Stimulated activated CD8-positive, alpha-beta memory T cell treated with anti-CD3 and anti-CD28 coated beads, Interleukin-4, amount 100 ng/mL, for 48 hours (primary cell): Measurements from ENCODE around the gene RGS6.

ENCODE experiments used
- DNase-seq: peaks from one replicate; pipeline ENCODE4 v3.0.0-alpha.2; 2020

RGS6 gene

GRCh38 chr14:71947947-71948500 lies 15.8 kb downstream of the RGS6 start:
- no peak for DNase-seq

- no peak for DNase-seq
Observed at GRCh38 chr14:71952381-71953363, 20.4 kb downstream of the RGS6 start.

- no peak for DNase-seq
Observed at GRCh38 chr14:71956920-71957563, 24.8 kb downstream of the RGS6 start.

- DNase-seq = no peak
Observed at GRCh38 chr14:71959055-71959454, 26.8 kb downstream of the RGS6 start.

- no peak for DNase-seq
Observed at GRCh38 chr14:71960494-71961353, 28.5 kb downstream of the RGS6 start.

- no peak for DNase-seq
Observed at GRCh38 chr14:71961972-71962371, 29.7 kb downstream of the RGS6 start.

- no peak for DNase-seq
Observed at GRCh38 chr14:71964716-71965115, 32.5 kb downstream of the RGS6 start.

GRCh38 chr14:71966528-71966927 lies 34.3 kb downstream of the RGS6 start:
- no peak for DNase-seq

- no peak for DNase-seq
Observed at GRCh38 chr14:71967704-71968103, 35.5 kb downstream of the RGS6 start.

GRCh38 chr14:71970272-71970671 lies 38.0 kb downstream of the RGS6 start:
- DNase-seq = no peak

- no peak for DNase-seq
Observed at GRCh38 chr14:71985538-71986189, 53.4 kb downstream of the RGS6 start.

- no peak for DNase-seq
Observed at GRCh38 chr14:71988476-71988875, 56.2 kb downstream of the RGS6 start.

- no peak for DNase-seq
Observed at GRCh38 chr14:71988939-71989338, 56.7 kb downstream of the RGS6 start.

GRCh38 chr14:71994416-71994815 lies 62.2 kb downstream of the RGS6 start:
- DNase-seq = no peak

GRCh38 chr14:71995741-71996140 lies 63.5 kb downstream of the RGS6 start:
- DNase-seq = no peak

GRCh38 chr14:71996610-71997009 lies 64.4 kb downstream of the RGS6 start:
- no peak for DNase-seq

GRCh38 chr14:72000907-72001306 lies 68.7 kb downstream of the RGS6 start:
- no peak for DNase-seq

GRCh38 chr14:72002731-72003130 lies 70.5 kb downstream of the RGS6 start:
- DNase-seq = no peak

GRCh38 chr14:72008666-72009065 lies 76.4 kb downstream of the RGS6 start:
- DNase-seq = no peak

GRCh38 chr14:72010474-72010873 lies 78.2 kb downstream of the RGS6 start:
- no peak for DNase-seq

- no peak for DNase-seq
Observed at GRCh38 chr14:72013721-72014345, 81.6 kb downstream of the RGS6 start.

GRCh38 chr14:72014486-72014885 lies 82.3 kb downstream of the RGS6 start:
- DNase-seq = no peak
